Keratinocyte (primary cell): ENCODE results near the gene CELF2. TPM values are rescaled to one million over a fixed set of nuclear protein-coding genes. Genes with fewer than 3 reads are reported as not detected.
"Not testable (repeated sequence)": the region's sequence is repeated elsewhere in the genome, so short reads cannot be mapped to it uniquely, and the experiment has no call there.

Experiments
- DNase-seq: peaks from one replicate; pipeline ENCODE4 v3.0.0-alpha.2; 2011; ENCODE audit warnings: low read depth, missing footprints, low spot score
- FAIRE-seq: peaks from 2 replicates; lab custom pipeline; 2011; peaks lifted over from hg19 to GRCh38; lab: Jason Lieb, UNC
- H2AFZ ChIP-seq: 2 replicates; pipeline ENCODE4 v1.6.0; 2012; ENCODE audit warnings: low read length, control low read depth, inconsistent platforms; ENCODE audit not compliant: control insufficient read depth
- H3K27ac ChIP-seq: 2 replicates; pipeline ENCODE4 v1.5.1; 2011; ENCODE audit warnings: low read length; ENCODE audit not compliant: control insufficient read depth, insufficient read depth
- H3K27me3 ChIP-seq: 3 replicates; pipeline ENCODE4 v1.6.0; 2011; ENCODE audit warnings: low read length; ENCODE audit not compliant: control insufficient read depth, insufficient read depth; ENCODE audit errors: extremely low read depth
- H3K36me3 ChIP-seq, 2 experiments: 2 replicates in 1 of 2; 3 replicates in 1 of 2; pipeline ENCODE4 v1.5.1; 2011; ENCODE audit warnings: low read length in 2 of 2, mild to moderate bottlenecking in 1 of 2; ENCODE audit not compliant: control insufficient read depth in 2 of 2, insufficient read depth in 2 of 2; ENCODE audit errors: extremely low read depth in 1 of 2
- H3K4me1 ChIP-seq: 3 replicates; pipeline ENCODE4 v1.5.1; 2011; ENCODE audit warnings: low read length; ENCODE audit not compliant: control insufficient read depth, insufficient read depth; ENCODE audit errors: extremely low read depth
- H3K4me2 ChIP-seq: 3 replicates; pipeline ENCODE4 v1.6.0; 2011; ENCODE audit warnings: low read depth, low read length; ENCODE audit not compliant: control insufficient read depth, insufficient read depth; ENCODE audit errors: extremely low read depth
- H3K4me3 ChIP-seq, 3 experiments: fragments of 200-600 bp in 1 of 3; sonication (generic) in 1 of 3; 2 replicates in 2 of 3; 3 replicates in 1 of 3; pipeline ENCODE4 v1.5.1; 2011 to 2016; ENCODE audit warnings: low read length in 3 of 3, mild to moderate bottlenecking in 3 of 3, control low read depth in 2 of 3, inconsistent platforms in 1 of 3, low read depth in 1 of 3, mixed read lengths in 1 of 3, mixed run types in 1 of 3, moderate library complexity in 1 of 3; ENCODE audit not compliant: control insufficient read depth in 2 of 3, insufficient read depth in 2 of 3; ENCODE audit errors: extremely low read depth in 1 of 3
- H3K79me2 ChIP-seq: 2 replicates; pipeline ENCODE4 v1.6.0; 2012; ENCODE audit warnings: low read length; ENCODE audit not compliant: control insufficient read depth, insufficient read depth
- H3K9ac ChIP-seq: 3 replicates; pipeline ENCODE4 v1.6.0; 2011; ENCODE audit warnings: low read length; ENCODE audit not compliant: control insufficient read depth, insufficient read depth; ENCODE audit errors: extremely low read depth
- H3K9me1 ChIP-seq: 3 replicates; pipeline ENCODE4 v1.6.0; 2011; ENCODE audit warnings: low read length; ENCODE audit not compliant: control insufficient read depth, insufficient read depth; ENCODE audit errors: extremely low read depth
- H3K9me3 ChIP-seq: 2 replicates; pipeline ENCODE4 v1.5.1; 2012; ENCODE audit warnings: low read depth, low read length; ENCODE audit not compliant: control insufficient read depth
- H4K20me1 ChIP-seq: 3 replicates; pipeline ENCODE4 v1.6.0; 2011; ENCODE audit warnings: low read length; ENCODE audit not compliant: control insufficient read depth, insufficient read depth; ENCODE audit errors: extremely low read depth
- EZH2 ChIP-seq: IDR thresholded peaks from one replicate; pipeline ENCODE4 v1.6.1; 2012; ENCODE audit warnings: inconsistent platforms, mild to moderate bottlenecking, low read length, moderate library complexity
- dilution Hi-C: fragments of 300-500 bp; cut with MboI; formaldehyde crosslinking; loops from one replicate; pipeline ENCODE4 v1.7.0; 2020; ENCODE audit warnings: low sequenced_read_pairs; ENCODE audit not compliant: extremely low pct_ligation_motif_present
- polyA plus RNA-seq, 5 experiments: library from polyadenylated mRNA; depleted of rRNA in 3 of 5; stranded (reverse) in 3 of 5; stranded (forward) in 1 of 5; unstranded in 1 of 5; fragments of >200 nt; gene quantifications; 1 replicate in 1 of 5; 2 replicates in 3 of 5; 3 replicates in 1 of 5; pipeline versions ENCODE4 v1.2.1 to v1.2.3, GENCODE V29; 2011 to 2012; ENCODE audit warnings: missing spikeins in 2 of 5, low read depth in 1 of 5, low replicate concordance in 1 of 5
- TF ChIP-seq, protein P1 (sequence below), 3 experiments: IDR thresholded peaks in 1 of 3; conservative IDR thresholded peaks in 1 of 3; optimal IDR thresholded peaks in 1 of 3; 2 replicates in 2 of 3; 3 replicates in 1 of 3; pipeline versions ENCODE3 to v1.5.1; 2011; ENCODE audit warnings: low read length in 3 of 3, mild to moderate bottlenecking in 3 of 3, moderate library complexity in 2 of 3, control low read depth in 1 of 3, inconsistent platforms in 1 of 3; ENCODE audit not compliant: insufficient read depth in 2 of 3; ENCODE audit errors: extremely low read depth in 1 of 3

CELF2 gene
- polyA plus RNA-seq, 1 donor (not counting 4 experiments of a cell fraction or from before 2014, with no cell fraction given), result 9.8 TPM

DNA sequence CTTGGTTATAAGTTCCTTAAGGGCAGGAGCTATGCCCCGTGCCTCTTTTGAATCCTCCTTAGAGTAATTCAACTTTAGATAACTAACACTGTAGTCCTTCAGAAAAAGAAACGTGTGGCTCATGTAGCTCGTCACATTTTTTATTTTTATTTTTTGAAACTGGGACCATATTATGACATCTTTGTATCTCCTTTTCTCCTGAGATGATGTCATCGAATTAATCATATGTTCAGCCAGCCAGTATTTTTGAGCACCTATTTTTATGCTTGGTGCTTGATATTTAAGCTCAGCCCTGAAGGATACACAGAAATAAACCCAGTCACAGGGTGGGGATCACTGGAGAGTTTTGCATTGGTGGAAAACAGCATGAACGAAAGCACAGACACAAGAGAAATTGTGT lies 22.6 kb upstream of the CELF2 start:
- no peak overlapping the region for H3K4me2 ChIP-seq
- dilution Hi-C loops, result no loop called here
- no peaks in the 10 kb centered on the region for H3K9me3 ChIP-seq
- H3K4me3 ChIP-seq, result no peak overlapping the region
- no peak overlapping the region for H3K9ac ChIP-seq
- H3K79me2 ChIP-seq, result no peaks in the 10 kb centered on the region
- H2AFZ ChIP-seq, result no peak overlapping the region
- H3K9me1 ChIP-seq, result no peaks in the 10 kb centered on the region
- H3K27ac ChIP-seq, result no peak overlapping the region
- H3K36me3 ChIP-seq, result no peaks in the 10 kb centered on the region
- DNase-seq, result no peak
- FAIRE-seq, result no peak
- H4K20me1 ChIP-seq, result no peaks in the 10 kb centered on the region
- no peaks in the 10 kb centered on the region for H3K27me3 ChIP-seq
- H3K4me1 ChIP-seq, result no peaks in the 10 kb centered on the region
- no peak for TF ChIP-seq EZH2
- TF ChIP-seq, protein P1, sequence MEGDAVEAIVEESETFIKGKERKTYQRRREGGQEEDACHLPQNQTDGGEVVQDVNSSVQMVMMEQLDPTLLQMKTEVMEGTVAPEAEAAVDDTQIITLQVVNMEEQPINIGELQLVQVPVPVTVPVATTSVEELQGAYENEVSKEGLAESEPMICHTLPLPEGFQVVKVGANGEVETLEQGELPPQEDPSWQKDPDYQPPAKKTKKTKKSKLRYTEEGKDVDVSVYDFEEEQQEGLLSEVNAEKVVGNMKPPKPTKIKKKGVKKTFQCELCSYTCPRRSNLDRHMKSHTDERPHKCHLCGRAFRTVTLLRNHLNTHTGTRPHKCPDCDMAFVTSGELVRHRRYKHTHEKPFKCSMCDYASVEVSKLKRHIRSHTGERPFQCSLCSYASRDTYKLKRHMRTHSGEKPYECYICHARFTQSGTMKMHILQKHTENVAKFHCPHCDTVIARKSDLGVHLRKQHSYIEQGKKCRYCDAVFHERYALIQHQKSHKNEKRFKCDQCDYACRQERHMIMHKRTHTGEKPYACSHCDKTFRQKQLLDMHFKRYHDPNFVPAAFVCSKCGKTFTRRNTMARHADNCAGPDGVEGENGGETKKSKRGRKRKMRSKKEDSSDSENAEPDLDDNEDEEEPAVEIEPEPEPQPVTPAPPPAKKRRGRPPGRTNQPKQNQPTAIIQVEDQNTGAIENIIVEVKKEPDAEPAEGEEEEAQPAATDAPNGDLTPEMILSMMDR (optimal IDR thresholded peaks at IDR 0.05 in 1 of 3, IDR thresholded peaks at IDR 0.05 in 1 of 3, conservative IDR thresholded peaks at IDR 0.05 in 1 of 3; ENCODE audit: extremely low read depth in 1 of 3, insufficient read depth in 2 of 3, low read length in 3 of 3), result no peak

DNA sequence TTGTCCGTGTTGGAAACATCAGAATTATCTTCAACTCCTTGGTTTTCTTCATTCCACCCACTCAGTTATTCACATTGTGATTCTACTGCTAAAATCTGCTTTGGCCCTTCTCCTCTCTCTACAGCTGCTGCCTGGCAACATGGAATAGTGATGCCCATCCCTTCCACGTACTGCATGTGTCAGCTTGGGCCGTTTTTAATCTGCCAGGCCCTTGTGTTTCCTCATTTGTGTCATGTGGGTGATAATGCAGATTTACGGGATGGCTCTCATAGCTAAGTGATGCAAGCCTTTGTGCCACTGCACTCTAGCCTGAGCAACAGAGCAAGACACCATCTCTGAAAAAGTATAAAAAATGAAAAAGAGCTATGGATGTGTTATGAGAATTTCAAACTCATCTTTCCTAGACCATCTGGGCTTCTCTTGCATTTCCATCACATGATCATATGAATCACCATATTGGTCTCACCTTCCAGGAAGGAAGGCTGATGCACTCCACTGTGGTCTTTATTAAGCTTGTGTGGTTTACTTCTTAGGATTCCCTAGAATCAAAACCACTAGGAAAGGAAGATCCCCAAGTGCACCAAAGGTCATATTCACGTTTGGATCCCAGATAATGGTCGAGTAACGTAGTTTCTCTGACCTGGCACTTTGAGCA lies 20.6 kb upstream of the CELF2 start:
- no peak for DNase-seq
- H3K9me1 ChIP-seq, result no peaks in the 10 kb centered on the region
- H3K4me1 ChIP-seq, result no peaks in the 10 kb centered on the region
- H3K9me3 ChIP-seq, result no peaks in the 10 kb centered on the region
- FAIRE-seq, result no peak
- no peak overlapping the region for H2AFZ ChIP-seq
- H3K27ac ChIP-seq, result no peak overlapping the region
- no peaks in the 10 kb centered on the region for H3K79me2 ChIP-seq
- no peak overlapping the region for H3K9ac ChIP-seq
- no peaks in the 10 kb centered on the region for H3K27me3 ChIP-seq
- dilution Hi-C loops, result no loop called here
- no peaks in the 10 kb centered on the region for H4K20me1 ChIP-seq
- H3K4me2 ChIP-seq, result no peak overlapping the region
- H3K4me3 ChIP-seq, result no peak overlapping the region
- TF ChIP-seq, protein P1 (optimal IDR thresholded peaks at IDR 0.05 in 1 of 3, IDR thresholded peaks at IDR 0.05 in 1 of 3, conservative IDR thresholded peaks at IDR 0.05 in 1 of 3; ENCODE audit: extremely low read depth in 1 of 3, insufficient read depth in 2 of 3, low read length in 3 of 3), result no peak
- no peak for TF ChIP-seq EZH2
- no peaks in the 10 kb centered on the region for H3K36me3 ChIP-seq

DNA sequence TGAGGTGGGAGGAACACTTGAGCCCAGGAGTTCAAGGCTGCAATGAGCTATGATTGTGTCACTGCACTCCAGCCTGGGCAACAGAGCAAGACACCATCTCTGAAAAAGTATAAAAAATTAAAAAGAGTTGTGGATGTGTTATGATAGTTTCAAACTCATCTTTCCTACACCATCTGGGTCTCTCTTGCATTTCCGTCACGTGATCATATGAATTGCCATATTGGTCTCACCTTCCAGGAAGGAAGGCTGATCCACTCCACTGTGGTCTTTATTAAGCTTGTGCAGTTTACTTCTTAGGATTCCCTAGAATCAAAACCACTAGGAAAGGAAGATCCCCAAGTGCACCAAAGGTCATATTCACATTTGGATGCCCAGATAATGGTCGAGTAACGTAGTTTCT lies 18.2 kb upstream of the CELF2 start:
- H3K4me2 ChIP-seq, FAIRE-seq, H3K4me3 ChIP-seq, H3K4me1 ChIP-seq, H3K9ac ChIP-seq, H3K9me3 ChIP-seq, H3K27ac ChIP-seq, H2AFZ ChIP-seq, H3K27me3 ChIP-seq, H3K36me3 ChIP-seq, H3K9me1 ChIP-seq, H4K20me1 ChIP-seq, dilution Hi-C loops, H3K79me2 ChIP-seq, DNase-seq: not testable (repeated sequence)
